K562 (cell line): ENCODE results near the gene B4GALNT3. TPM values are rescaled to one million over a fixed set of nuclear protein-coding genes. Genes with fewer than 3 reads are reported as not detected.
A peak's percentile ranks its signal among the peaks of the same experiment; 100 is the strongest.

Experiments used
- ATAC-seq: fragments of 200-7000 bp; cut with Tn5 transposase; 3 replicates; pipeline ENCODE4 v1.9.1; 2020; ENCODE audit warnings: moderate library complexity
- BruUV-seq: library from RNA; stranded (reverse); fragments of 400-500 nt; replicated peaks from 2 replicates; lab custom pipeline; 2021; lab: Mats Ljungman, UMichigan
- CTCF ChIA-PET: fragments of 300-600 bp; formaldehyde crosslinking; extraction: SDS; loops from one replicate; lab custom pipeline; 2021; ENCODE audit warnings: low intra/inter-chr PET ratio; lab: Yijun Ruan, JAX
- POLR2A ChIA-PET: fragments of 300-600, 350-650 bp; sonication (Branson Sonifier 250); formaldehyde crosslinking; extraction: SDS; loops from one replicate; lab custom pipeline; 2021; ENCODE audit warnings: antibody characterized with exemption, inconsistent platforms; lab: Yijun Ruan, JAX
- DNase-seq, 4 experiments: peaks; one replicate each; pipeline versions ENCODE4 v3.0.0 to v3.0.0-alpha.2; 2011 to 2018; ENCODE audit warnings: low spot score in 3 of 4, mixed read lengths in 3 of 4; ENCODE audit errors: extremely low read depth in 1 of 4
- FAIRE-seq: peaks from 2 replicates; lab custom pipeline; 2011; peaks lifted over from hg19 to GRCh38; lab: Jason Lieb, UNC
- H2AFZ ChIP-seq: 2 replicates; pipeline ENCODE4 v1.6.0; 2011; ENCODE audit warnings: low read depth, low read length, control low read depth, inconsistent platforms
- H3K27ac ChIP-seq: fragments of 200-600 bp; 3 replicates; pipeline ENCODE4 v1.8.0; 2011; ENCODE audit warnings: low read depth, mild to moderate bottlenecking, control low read depth, inconsistent platforms, low read length, moderate library complexity, mixed read lengths; ENCODE audit errors: extremely low read depth
- H3K27me3 ChIP-seq, 2 experiments: fragments of 300-600 bp in 1 of 2; 2 replicates in 1 of 2; 3 replicates in 1 of 2; pipeline versions ENCODE4 v1.6.0 to v1.8.0; 2011; ENCODE audit warnings: inconsistent platforms in 2 of 2, low read length in 2 of 2, mild to moderate bottlenecking in 1 of 2, mixed read lengths in 1 of 2, moderate library complexity in 1 of 2; ENCODE audit not compliant: control insufficient read depth in 2 of 2, insufficient read depth in 2 of 2
- H3K36me3 ChIP-seq: fragments of 300-600 bp; 3 replicates; pipeline ENCODE4 v1.8.0; 2011; ENCODE audit warnings: mild to moderate bottlenecking, low read length, inconsistent platforms; ENCODE audit not compliant: control insufficient read depth, insufficient read depth
- H3K4me1 ChIP-seq, 2 experiments: fragments of 200-600 bp in 1 of 2; replicated peaks in 1 of 2; 2 replicates in 1 of 2; 3 replicates in 1 of 2; pipeline versions ENCODE4 v1.5.1 to v1.8.0; 2011; ENCODE audit warnings: inconsistent platforms in 2 of 2, low read length in 2 of 2, mild to moderate bottlenecking in 1 of 2, mixed read lengths in 1 of 2, moderate library complexity in 1 of 2; ENCODE audit not compliant: control insufficient read depth in 2 of 2, insufficient read depth in 2 of 2
- H3K4me2 ChIP-seq: 2 replicates; pipeline ENCODE4 v1.6.1; 2011; ENCODE audit warnings: low read length, control low read depth, inconsistent platforms, mixed read lengths; ENCODE audit not compliant: insufficient read depth
- H3K4me3 ChIP-seq: fragments of 200-600 bp; sonication (generic), shearing (Covaris generic); 2 replicates; pipeline ENCODE4 v1.5.1; 2016; ENCODE audit warnings: control low read depth, inconsistent platforms
- H3K79me2 ChIP-seq: fragments of 200-600 bp; 3 replicates; pipeline ENCODE4 v1.8.0; 2011; ENCODE audit warnings: low read length, inconsistent platforms; ENCODE audit not compliant: control insufficient read depth, insufficient read depth
- H3K9ac ChIP-seq, 2 experiments: 2 replicates each; pipeline versions ENCODE4 v1.6.0 to v1.6.1; 2011; ENCODE audit warnings: low read depth in 2 of 2, low read length in 2 of 2, control low read depth in 1 of 2, inconsistent platforms in 1 of 2, mild to moderate bottlenecking in 1 of 2, mixed read lengths in 1 of 2; ENCODE audit not compliant: insufficient read depth in 1 of 2
- H3K9me1 ChIP-seq: one replicate; pipeline ENCODE4 v1.6.0; 2011; ENCODE audit warnings: inconsistent platforms, mild to moderate bottlenecking, low read length, moderate library complexity; ENCODE audit not compliant: control insufficient read depth, insufficient read depth
- H3K9me3 ChIP-seq: replicated peaks from 2 replicates; pipeline ENCODE4 v1.5.1; 2011; ENCODE audit warnings: low read depth, low read length, inconsistent platforms; ENCODE audit not compliant: control insufficient read depth, insufficient read depth
- H4K20me1 ChIP-seq: replicated peaks from 2 replicates; pipeline ENCODE4 v1.6.1; 2011; ENCODE audit warnings: low read length, inconsistent platforms, mixed read lengths; ENCODE audit not compliant: control insufficient read depth, insufficient read depth
- ASH1L ChIP-seq: fragments of 450-650 bp; IDR thresholded peaks from 2 replicates; pipeline ENCODE4 v1.6.1; 2018; ENCODE audit warnings: borderline replicate concordance, mild to moderate bottlenecking, low read depth; ENCODE audit not compliant: partially characterized antibody
- CBX3 ChIP-seq, 2 experiments: IDR thresholded peaks; 1 replicate in 1 of 2; 2 replicates in 1 of 2; pipeline ENCODE4 v1.6.1; 2012; ENCODE audit warnings: inconsistent platforms in 2 of 2, low read length in 2 of 2, borderline replicate concordance in 1 of 2, control low read depth in 1 of 2
- CBX8 ChIP-seq: fragments of 200-600 bp; sonication (generic); IDR thresholded peaks from 2 replicates; pipeline ENCODE4 v1.6.1; 2012; ENCODE audit warnings: borderline replicate concordance, mixed run types, low read depth, mild to moderate bottlenecking, moderate library complexity, mixed read lengths, low read length, control low read depth, inconsistent platforms; ENCODE audit not compliant: poor library complexity, severe bottlenecking; ENCODE audit errors: extremely low read depth
- EGR1 ChIP-seq: fragments of 450-650 bp; conservative IDR thresholded peaks from 2 replicates; pipeline ENCODE4 v1.6.1; 2017; ENCODE audit warnings: mild to moderate bottlenecking
- HNRNPUL1 ChIP-seq: fragments of 200-400 bp; formaldehyde crosslinking; IDR thresholded peaks from 2 replicates; pipeline ENCODE4 v1.6.1; 2017; ENCODE audit warnings: low read length
- MAFG ChIP-seq: fragments of 450-650 bp; conservative IDR thresholded peaks from 2 replicates; pipeline ENCODE4 v1.6.1; 2016; ENCODE audit warnings: missing genetic modification characterization, missing compliant biosample characterization
- MBD1 ChIP-seq: fragments of 250-450 bp; sonication (Bioruptor Pico); IDR thresholded peaks from 2 replicates; pipeline ENCODE4 v1.8.0; 2022; ENCODE audit warnings: inconsistent platforms
- NRF1 ChIP-seq, 2 experiments: fragments of 450-650 bp; IDR thresholded peaks in 1 of 2; conservative IDR thresholded peaks in 1 of 2; 2 replicates each; pipeline ENCODE4 v1.6.1; 2014; ENCODE audit warnings: mild to moderate bottlenecking in 2 of 2
- POLR2A ChIP-seq: fragments of 450-650 bp; conservative IDR thresholded peaks from 2 replicates; pipeline ENCODE4 v1.6.1; 2016
- WGBS: fragments of 100-300 bp; shearing (Covaris generic); methylation state at CpG from one replicate; pipeline ENCODE4 v1.1.6; 2016; ENCODE audit warnings: low coverage, mixed read lengths; ENCODE audit not compliant: insufficient coverage; ENCODE audit errors: missing lambda C conversion rate; 5-methylcytosine and 5-hydroxymethylcytosine counted together
- in situ Hi-C: fragments of 300-500 bp; cut with MboI; formaldehyde crosslinking; loops from 4 replicates; pipeline ENCODE4 v1.15.0; 2018; ENCODE audit warnings: inconsistent platforms, mixed read lengths
- intact Hi-C: fragments of 100-400 bp; cut with micrococcal nuclease; formaldehyde crosslinking; loops from 2 replicates; pipeline ENCODE4 v1.14.2; 2022
- polyA plus RNA-seq, 8 experiments: library from polyadenylated mRNA; depleted of rRNA in 4 of 8; stranded (reverse) in 5 of 8; unstranded in 3 of 8; fragments of >200 nt; fragmentation: Nextera tagmentation in 2 of 8; fragmentation: Illumina TruSeq in 1 of 8; extraction: Ambion mirVana in 2 of 8; extraction: Trizol in 1 of 8; gene quantifications; 2 replicates each; pipeline versions ENCODE4 v1.2.1 to v1.2.3, GENCODE V29; 2011 to 2014; ENCODE audit warnings: inconsistent platforms in 1 of 8, missing spikeins in 1 of 8
- total RNA-seq, 7 experiments: library from RNA; depleted of rRNA in 6 of 7; stranded (reverse); fragments of >200 nt in 6 of 7; fragmentation: Illumina TruSeq in 2 of 7; extraction: Trizol in 2 of 7; gene quantifications; 2 replicates each; pipeline versions ENCODE4 v1.2.1 to v1.2.3, GENCODE V29; 2011 to 2021; ENCODE audit warnings: low replicate concordance in 1 of 7

B4GALNT3 gene
- total and polyA plus RNA-seq, 9 of the 15 experiments (the other 6 are each of a cell fraction or from before 2014, with no cell fraction given): 0.04 to 0.36 (median 0.10) TPM; not detected in 6

GRCh38 chr12:527241-527640 is 67.5 kb downstream of the B4GALNT3 start (continued):
- no peak for TF ChIP-seq HNRNPUL1
- no peak for TF ChIP-seq NRF1 (conservative IDR thresholded peaks at IDR 0.05 in 1 of 2, IDR thresholded peaks at IDR 0.05 in 1 of 2)
- no peak for TF ChIP-seq CBX8
- TF ChIP-seq MAFG: no peak
- no peak for TF ChIP-seq CBX3 (IDR thresholded peaks at IDR 0.05; ENCODE audit: borderline replicate concordance in 1 of 2, low read length in 2 of 2)
- TF ChIP-seq MBD1: no peak
- TF ChIP-seq ASH1L: no peak

GRCh38 chr12:527729-528128 is 68.0 kb downstream of the B4GALNT3 start:
- no peaks in the 10 kb centered on the region for H3K9me1 ChIP-seq
- H4K20me1 ChIP-seq: no peaks in the 10 kb centered on the region
- no peaks in the 10 kb centered on the region for H3K36me3 ChIP-seq
- H2AFZ ChIP-seq: no peak overlapping the region
- intact Hi-C loops (no loop called here), in situ Hi-C loops (no loop called here)
- CTCF ChIA-PET: no interaction called here
- DNase-seq: no peak
- no peaks in the 10 kb centered on the region for H3K9me3 ChIP-seq
- TF ChIP-seq POLR2A (no peak), EGR1 (0 out of 2 replicates have a peak, but pooled peaks have one; percentile 4)
- WGBS: 0% methylated on average over 4 of the region's 4 CpGs
- peaks cover 17 to 52% of the 10 kb centered on the region in 2 experiments for H3K27me3 ChIP-seq
- no peaks in the 10 kb centered on the region for H3K4me1 ChIP-seq
- H3K4me3 ChIP-seq: no peak overlapping the region
- no peak for FAIRE-seq
- no peak overlapping the region for H3K4me2 ChIP-seq
- H3K27ac ChIP-seq: no peak overlapping the region
- BruUV-seq: no TSS peak
- POLR2A ChIA-PET: no interaction called here
- H3K9ac ChIP-seq: no peak overlapping the region
- no peak for ATAC-seq
- H3K79me2 ChIP-seq: no peaks in the 10 kb centered on the region
